GM18909 (cell line): Measurements from ENCODE around the gene FAM13B.
"Not testable (repeated sequence)": the region's sequence is repeated elsewhere in the genome, so short reads cannot be mapped to it uniquely, and the experiment has no call there.

Experiments used
- ATAC-seq: cut with Tn5 transposase; IDR thresholded peaks from one replicate; pipeline ENCODE4 v1.9.1; 2021; ENCODE audit warnings: mild to moderate bottlenecking; ENCODE audit not compliant: unreplicated experiment, poor library complexity

Gene FAM13B

DNA sequence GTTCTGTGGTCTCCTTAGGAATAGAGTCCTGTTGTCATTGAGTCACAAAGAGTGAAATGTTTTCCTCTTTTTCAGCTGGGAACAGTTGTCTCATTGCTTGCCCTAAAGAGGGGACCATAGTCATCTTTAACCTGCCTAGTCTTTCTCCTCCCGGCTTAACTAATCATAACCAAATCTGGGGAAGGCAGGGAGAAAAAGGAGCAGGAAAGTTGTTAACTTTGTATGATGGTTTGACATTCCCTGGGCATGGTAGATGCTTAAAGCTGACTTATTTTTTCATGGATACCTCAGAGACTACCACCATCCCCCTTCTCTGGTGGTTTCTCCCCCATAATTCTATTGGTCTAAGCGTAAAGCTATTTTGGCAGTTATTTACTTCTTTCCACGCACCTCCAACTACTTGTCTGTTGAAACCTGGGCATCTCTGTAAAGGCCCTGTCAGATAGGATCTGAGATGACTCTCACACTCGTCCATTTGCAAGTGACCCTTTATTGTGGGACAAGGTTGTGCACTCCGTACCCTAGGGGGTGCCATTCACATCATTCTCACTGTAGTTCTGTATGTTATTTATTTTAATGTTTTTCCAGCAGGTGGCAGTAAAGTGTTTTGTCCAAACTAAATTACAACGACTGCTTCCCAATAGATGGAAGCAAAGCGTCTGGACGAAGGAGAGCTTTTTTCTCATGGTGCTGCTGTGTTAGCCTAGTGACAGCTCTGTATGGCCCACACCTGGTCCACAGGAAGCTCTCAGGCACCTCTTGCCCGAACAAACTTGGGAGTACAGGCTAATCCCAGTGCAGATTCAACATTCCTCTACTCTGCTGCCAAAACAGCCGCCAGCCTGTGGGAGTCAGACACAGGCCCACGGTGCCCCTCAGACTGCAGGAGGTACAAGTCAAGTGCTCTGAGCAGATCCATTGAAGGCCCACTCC lies 3.0 kb upstream of the FAM13B start:
- ATAC-seq, result peak; percentile 37

DNA sequence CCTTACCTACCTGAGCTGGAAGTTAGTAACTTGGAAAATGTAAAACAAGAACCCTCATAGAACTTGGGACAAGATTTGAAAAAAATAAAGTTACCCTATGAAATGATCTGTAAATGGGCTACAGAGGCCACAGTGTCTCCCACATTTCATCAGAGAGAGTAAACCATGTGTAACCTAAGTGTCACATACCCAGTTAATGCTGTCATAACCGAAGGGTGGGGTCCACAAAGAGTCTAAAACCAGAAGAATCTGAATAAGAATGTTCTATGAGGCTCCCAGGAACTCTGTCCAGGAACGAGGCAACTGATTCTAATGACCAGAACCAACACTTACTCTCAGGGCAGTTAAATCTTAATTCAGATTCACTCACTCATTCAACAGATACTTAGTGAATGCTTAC lies 1.0 kb upstream of the FAM13B start:
- no peak for ATAC-seq

GRCh38 chr5:138033386-138033808 lies 518 bp upstream of the FAM13B start:
- no peak for ATAC-seq

DNA sequence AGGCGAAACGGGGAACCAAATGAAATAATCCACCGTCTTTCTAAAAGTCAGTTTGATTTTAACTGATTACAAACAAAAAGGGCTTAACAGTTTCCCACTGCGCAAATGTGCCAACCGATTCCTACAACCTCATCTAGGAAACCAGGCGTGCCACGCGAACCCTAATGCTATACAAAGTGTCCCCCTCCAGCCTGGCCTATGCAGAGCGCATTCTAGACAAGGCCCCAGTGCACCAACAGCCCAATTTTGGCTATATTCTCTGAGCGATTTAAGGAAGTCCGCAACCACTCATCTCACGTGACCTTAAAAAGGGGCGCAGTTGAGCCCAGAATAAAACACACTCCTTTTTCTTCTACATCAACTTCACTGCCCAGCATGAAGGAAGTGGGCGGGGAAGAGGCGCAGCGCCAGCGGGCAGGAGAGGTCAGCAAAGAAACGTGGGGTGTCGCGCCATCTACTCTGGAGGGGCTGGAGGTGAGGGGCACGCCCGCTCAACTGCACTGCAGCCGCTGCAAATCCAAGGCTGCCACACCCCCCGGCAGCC lies 779 bp downstream of the FAM13B start:
- peak; percentile 52 for ATAC-seq

GRCh38 chr5:138029944-138030343 lies 2.9 kb downstream of the FAM13B start:
- no peak for ATAC-seq

DNA sequence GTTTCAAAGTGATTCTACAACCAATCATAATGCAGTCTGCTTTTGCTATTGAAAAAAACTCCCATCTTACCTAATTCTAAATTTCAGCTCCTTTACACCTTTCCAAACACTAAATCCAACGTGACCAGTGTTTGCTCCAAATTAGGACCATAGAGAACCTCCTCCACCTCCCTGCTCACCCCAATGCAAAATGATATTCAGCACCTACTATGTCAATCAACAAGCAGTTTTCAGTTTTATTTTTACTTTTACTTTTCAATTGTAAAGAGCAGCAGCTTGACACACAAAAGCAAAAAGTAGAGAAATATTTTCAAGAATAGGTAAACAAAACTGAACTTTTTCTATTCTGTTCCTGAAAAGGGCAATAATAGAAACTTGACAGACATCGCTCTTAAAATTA lies 3.4 kb downstream of the FAM13B start:
- ATAC-seq, result no peak

- ATAC-seq, result no peak
Observed at GRCh38 chr5:138028971-138029365, 3.9 kb downstream of the FAM13B start.

DNA sequence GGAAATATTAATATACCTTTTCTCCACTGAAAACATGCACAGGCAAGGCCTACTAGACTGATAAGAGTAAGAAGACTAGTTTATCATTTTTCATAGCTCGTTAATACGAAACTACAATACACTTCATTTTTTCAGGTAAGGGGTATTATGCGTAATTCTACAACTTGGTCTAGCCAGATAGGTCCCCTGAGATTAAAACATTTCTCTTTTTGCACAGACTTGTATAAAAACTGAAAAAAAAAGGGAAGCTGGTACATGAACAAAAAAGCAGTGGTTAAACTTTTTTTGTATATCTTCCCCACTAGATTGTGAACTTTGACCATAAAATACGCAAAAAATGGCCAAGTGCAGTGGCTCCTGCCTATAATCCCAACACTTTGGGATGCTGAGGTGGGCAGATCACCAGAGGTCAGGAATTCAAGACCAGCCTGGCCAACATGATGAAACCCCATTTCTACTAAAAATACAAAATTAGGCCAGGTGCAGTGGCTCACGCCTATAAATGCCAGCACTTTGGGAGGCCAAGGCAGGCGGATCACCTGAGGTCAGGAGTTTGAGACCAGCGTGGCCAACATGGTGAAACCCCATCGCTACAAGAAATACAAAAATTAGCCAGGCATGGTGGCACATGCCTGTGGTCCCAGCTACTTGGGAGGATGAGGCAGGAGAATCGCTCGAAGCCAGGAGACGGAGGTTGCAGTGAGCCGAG lies 4.5 kb downstream of the FAM13B start:
- not testable (repeated sequence) for ATAC-seq

GRCh38 chr5:138026793-138027192 lies 6.1 kb downstream of the FAM13B start:
- ATAC-seq, result not testable (repeated sequence)

- ATAC-seq, result no peak
Observed at GRCh38 chr5:138025285-138025684, 7.6 kb downstream of the FAM13B start.

DNA sequence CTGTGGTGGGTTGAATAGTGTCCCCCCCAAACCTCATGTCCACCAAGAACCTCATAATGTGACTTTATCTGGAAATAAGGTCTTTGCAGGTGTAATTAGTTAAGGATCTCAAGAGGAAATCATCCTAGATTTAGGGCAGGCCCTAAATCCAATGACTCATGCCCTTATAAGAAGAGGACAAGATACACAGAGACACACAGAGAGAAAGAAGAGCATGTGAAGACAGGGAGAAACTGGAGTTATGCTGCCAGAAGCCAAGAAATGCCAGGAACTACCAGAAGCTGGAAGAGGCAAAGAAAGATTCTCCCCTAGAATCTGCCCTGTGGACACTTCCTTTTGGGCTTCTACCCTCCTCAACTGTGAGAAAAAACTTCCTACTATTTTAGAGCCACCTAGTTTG lies 8.8 kb downstream of the FAM13B start:
- ATAC-seq, result no peak

DNA sequence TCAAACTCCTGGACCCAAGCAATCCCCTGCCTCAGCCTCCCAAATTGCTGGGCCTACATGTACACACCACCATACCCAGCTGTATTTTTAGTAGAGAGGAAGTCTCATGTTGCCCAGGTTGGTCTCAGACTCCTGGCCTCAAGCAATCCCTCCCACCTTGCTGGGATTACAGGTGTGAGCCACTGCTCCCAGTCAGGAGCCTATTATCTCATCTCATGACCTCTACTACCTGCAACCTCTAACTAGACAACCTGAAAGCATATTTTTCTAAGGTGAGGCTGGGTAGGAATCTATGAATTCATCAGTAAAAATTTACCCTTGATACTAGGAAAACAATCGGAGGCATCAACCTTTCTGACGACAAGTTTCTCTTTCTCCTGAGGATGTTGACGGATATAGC lies 10.0 kb downstream of the FAM13B start:
- no peak for ATAC-seq

- no peak for ATAC-seq
Observed at GRCh38 chr5:138021771-138022170, 11.1 kb downstream of the FAM13B start.

DNA sequence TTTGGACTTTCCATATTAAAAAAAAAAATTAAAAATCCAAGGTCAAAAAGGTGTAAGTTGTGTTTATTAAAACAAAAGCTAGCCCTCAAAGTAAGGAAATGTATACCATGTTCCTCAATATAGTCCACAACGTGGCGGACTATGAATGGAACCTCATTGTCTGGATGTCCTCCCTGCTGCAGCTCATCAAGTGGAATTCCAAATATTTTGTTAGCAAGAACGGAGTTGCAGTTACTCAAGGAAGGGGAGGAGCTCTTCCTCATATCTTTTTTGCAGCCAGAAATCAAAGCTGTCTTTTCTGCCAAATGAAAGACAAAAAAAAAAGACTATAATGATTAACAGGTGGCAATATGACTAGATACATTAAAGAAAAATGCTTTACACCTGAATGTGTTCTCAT lies 14.0 kb downstream of the FAM13B start:
- ATAC-seq, result no peak

- ATAC-seq, result no peak
Observed at GRCh38 chr5:138015916-138016315, 17.0 kb downstream of the FAM13B start.

DNA sequence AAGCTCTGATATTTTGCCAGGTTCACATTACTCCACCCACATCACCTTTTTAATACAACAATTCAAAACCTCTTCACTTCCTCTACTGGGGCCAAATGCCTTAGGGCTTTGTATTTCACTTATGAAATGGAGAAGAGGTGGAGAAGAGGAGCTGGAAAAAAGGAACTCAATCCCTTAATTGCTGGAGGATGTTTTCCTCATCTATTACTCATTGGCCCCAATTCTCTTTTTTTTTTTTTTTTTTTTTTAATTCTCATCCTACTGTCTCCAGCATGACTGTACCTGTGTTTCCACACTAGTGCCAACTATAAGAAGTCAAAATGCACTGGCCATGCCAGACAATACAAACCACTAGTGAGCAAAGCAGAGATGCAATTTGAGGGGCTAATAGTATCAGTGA lies 20.9 kb downstream of the FAM13B start:
- no peak for ATAC-seq

DNA sequence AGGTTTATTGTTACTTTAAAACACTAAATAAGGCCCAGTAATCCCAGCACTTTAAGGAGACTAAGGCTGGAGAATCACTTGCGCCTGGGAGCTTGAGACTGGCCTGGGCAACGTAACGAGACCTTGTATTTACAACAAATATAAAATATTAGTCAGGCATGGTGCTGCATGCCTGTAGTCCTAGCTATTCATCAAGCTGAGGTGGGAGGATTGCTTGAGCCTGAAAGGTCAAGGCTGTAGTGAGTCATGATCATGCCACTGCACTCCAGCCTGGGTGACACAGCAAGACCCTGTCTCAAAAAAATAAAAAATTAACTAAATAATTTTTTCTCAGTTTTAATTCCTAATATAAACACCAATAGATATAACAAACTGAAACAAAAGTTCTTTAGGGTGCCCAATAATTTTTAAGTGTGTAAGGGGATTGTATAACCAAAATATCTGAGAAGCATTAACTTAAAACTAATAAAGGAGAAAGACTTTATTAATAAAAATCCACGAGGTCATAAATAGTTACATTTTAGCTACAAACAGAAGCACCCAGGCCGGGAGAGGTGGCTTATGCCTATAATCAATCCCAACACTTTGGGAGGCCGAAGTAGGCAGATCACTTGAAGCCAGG lies 32.7 kb downstream of the FAM13B start:
- no peak for ATAC-seq

GRCh38 chr5:137997726-137998213 lies 35.1 kb downstream of the FAM13B start:
- ATAC-seq, result peak; percentile 77

- no peak for ATAC-seq
Observed at GRCh38 chr5:137995749-137996128, 37.1 kb downstream of the FAM13B start.

- no peak for ATAC-seq
Observed at GRCh38 chr5:137995077-137995748, 37.7 kb downstream of the FAM13B start.
